Measurements from ENCODE around the gene AGBL4. TPM values are rescaled to one million over a fixed set of nuclear protein-coding genes. Genes with fewer than 3 reads are reported as not detected.
"Not testable (repeated sequence)": the region's sequence is repeated elsewhere in the genome, so short reads cannot be mapped to it uniquely, and the experiment has no call there.

The AGBL4 gene
- total RNA-seq, 4 donors from 2014 or later = 0.44 to 1.5 (median 1.2) TPM; not detected in 1

GRCh38 chr1:49323925-49324540 is 699.7 kb downstream of the AGBL4 start:
- Histone ChIP-seq H3K27ac (no peak overlapping the region), H3K4me1 (no peaks in the 10 kb centered on the region), H3K9me3 (no peaks in the 10 kb centered on the region), H3K27me3 (no peaks in the 10 kb centered on the region), H3K4me3 (no peak overlapping the region), H3K36me3 (no peaks in the 10 kb centered on the region)
- 64 to 85% methylated on average over 2 of the region's 2 CpGs for WGBS, 2 donors
- DNase-seq (ENCODE audit: low spot score in 2 of 2) = no peak
- TF ChIP-seq POLR2A (IDR thresholded peaks at IDR 0.05) = no peak
- TF ChIP-seq, protein P1, sequence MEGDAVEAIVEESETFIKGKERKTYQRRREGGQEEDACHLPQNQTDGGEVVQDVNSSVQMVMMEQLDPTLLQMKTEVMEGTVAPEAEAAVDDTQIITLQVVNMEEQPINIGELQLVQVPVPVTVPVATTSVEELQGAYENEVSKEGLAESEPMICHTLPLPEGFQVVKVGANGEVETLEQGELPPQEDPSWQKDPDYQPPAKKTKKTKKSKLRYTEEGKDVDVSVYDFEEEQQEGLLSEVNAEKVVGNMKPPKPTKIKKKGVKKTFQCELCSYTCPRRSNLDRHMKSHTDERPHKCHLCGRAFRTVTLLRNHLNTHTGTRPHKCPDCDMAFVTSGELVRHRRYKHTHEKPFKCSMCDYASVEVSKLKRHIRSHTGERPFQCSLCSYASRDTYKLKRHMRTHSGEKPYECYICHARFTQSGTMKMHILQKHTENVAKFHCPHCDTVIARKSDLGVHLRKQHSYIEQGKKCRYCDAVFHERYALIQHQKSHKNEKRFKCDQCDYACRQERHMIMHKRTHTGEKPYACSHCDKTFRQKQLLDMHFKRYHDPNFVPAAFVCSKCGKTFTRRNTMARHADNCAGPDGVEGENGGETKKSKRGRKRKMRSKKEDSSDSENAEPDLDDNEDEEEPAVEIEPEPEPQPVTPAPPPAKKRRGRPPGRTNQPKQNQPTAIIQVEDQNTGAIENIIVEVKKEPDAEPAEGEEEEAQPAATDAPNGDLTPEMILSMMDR (IDR thresholded peaks at IDR 0.05) = no peak
- TF ChIP-seq EP300 (IDR thresholded peaks at IDR 0.05) = no peak

- 91 to 95% methylated on average over 2 of the region's 2 CpGs for WGBS, 2 donors
- H3K4me1 ChIP-seq = not testable (repeated sequence)
Measured at GRCh38 chr1:49320493-49320892, 703.3 kb downstream of the AGBL4 start.

GRCh38 chr1:49319426-49319963 is 704.3 kb downstream of the AGBL4 start:
- Histone ChIP-seq H3K9me3 (peaks cover 0 to 3% (median 0%) of the 10 kb centered on the region in 4 donors), H3K27me3 (no peaks in the 10 kb centered on the region), H3K36me3 (no peaks in the 10 kb centered on the region), H3K27ac (no peak overlapping the region), H3K4me1 (no peaks in the 10 kb centered on the region), H3K4me3 (no peak overlapping the region)
- DNase-seq (ENCODE audit: low spot score in 2 of 2) = no peak
- TF ChIP-seq, protein P1 (IDR thresholded peaks at IDR 0.05) = no peak
- TF ChIP-seq POLR2A (IDR thresholded peaks at IDR 0.05) = no peak
- TF ChIP-seq EP300 (IDR thresholded peaks at IDR 0.05) = no peak

More at GRCh38 chr1:49320493-49320892, 703.3 kb downstream of the AGBL4 start:
- H3K4me3 ChIP-seq; H3K27ac ChIP-seq; H3K27me3 ChIP-seq; DNase-seq (ENCODE audit: low spot score in 2 of 2); H3K36me3 ChIP-seq; H3K9me3 ChIP-seq: not testable (repeated sequence)

DNA sequence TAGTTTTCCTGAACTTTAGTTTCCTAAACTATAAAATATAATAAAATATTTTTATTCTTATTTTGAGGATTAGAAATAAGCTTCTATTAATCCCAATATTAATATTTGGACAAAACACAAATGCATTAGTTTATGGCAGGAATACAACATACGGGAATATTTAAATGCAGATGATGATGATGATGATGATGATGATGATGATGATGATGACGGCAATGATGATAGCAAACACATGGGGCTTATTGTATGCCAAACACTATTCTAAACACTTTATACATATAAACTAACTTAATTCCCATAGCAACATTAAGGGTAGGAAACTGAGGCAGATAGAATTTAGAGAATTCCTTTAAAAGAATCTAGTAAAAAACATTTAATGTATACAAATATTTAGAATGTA is 705.5 kb downstream of the AGBL4 start:
- Histone ChIP-seq H3K27me3 (no peaks in the 10 kb centered on the region), H3K4me3 (no peak overlapping the region), H3K4me1 (no peaks in the 10 kb centered on the region), H3K36me3 (no peaks in the 10 kb centered on the region), H3K9me3 (peaks cover 0 to 9% (median 0%) of the 10 kb centered on the region in 4 donors), H3K27ac (no peak overlapping the region)
- WGBS, 2 donors = 69 to 72% methylated on average over 2 of the region's 2 CpGs
- no peak for DNase-seq (ENCODE audit: low spot score in 2 of 2)
- TF ChIP-seq EP300 (IDR thresholded peaks at IDR 0.05) = no peak
- TF ChIP-seq, protein P1 (IDR thresholded peaks at IDR 0.05) = no peak
- TF ChIP-seq POLR2A (IDR thresholded peaks at IDR 0.05) = no peak

DNA sequence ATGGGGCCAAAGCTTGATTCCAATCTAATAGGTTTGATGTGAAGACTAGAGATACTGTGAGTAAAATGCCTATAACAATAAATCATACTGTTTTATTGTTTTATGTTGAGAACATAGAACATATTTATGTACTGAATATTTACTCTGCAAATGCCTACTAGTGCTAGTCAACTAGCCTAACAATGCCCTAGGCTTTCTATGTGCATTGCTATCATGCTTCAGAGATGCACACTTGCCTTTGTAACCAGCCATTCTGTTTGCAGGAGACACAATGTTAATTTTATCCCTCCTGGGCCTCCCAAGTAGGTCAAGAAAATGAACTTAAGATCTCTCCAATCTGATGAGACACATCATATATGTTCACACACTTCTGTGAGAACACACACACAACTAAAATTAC is 716.3 kb downstream of the AGBL4 start:
- TF ChIP-seq POLR2A (IDR thresholded peaks at IDR 0.05) (no peak), EP300 (IDR thresholded peaks at IDR 0.05) (no peak)
- TF ChIP-seq, protein P1 (IDR thresholded peaks at IDR 0.05) = no peak

More for the DNA sequence above, 716.3 kb downstream of the AGBL4 start:
- Histone ChIP-seq H3K9me3 (no peaks in the 10 kb centered on the region), H3K27me3 (no peaks in the 10 kb centered on the region), H3K36me3 (no peaks in the 10 kb centered on the region), H3K4me3 (no peak overlapping the region), H3K27ac (no peak overlapping the region), H3K4me1 (no peaks in the 10 kb centered on the region)
- no peak for DNase-seq (ENCODE audit: low spot score in 2 of 2)
